Measurements from ENCODE around the gene CCDC150.
A peak's percentile ranks its signal among the peaks of the same experiment; 100 is the strongest.

Gene CCDC150

DNA sequence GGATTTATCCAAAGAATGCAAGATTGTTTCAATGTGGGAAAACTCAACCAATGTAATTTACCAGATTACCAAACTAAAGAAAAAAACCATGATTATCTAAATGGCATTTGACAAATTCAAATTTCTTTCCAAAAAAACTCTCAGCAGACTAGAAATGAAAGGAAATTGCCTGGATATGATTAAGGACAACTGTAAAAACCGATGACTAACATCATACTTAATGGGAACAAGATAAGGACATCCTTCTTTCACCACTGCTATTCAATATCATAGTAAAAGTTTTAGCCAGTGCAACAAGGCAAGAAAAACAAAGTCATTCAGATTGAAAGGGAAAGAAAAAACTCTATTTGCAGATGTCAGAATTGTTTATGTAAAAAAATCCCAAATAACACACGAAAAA, 4.4 kb upstream of the CCDC150 start:
- TF ChIP-seq, protein P1, sequence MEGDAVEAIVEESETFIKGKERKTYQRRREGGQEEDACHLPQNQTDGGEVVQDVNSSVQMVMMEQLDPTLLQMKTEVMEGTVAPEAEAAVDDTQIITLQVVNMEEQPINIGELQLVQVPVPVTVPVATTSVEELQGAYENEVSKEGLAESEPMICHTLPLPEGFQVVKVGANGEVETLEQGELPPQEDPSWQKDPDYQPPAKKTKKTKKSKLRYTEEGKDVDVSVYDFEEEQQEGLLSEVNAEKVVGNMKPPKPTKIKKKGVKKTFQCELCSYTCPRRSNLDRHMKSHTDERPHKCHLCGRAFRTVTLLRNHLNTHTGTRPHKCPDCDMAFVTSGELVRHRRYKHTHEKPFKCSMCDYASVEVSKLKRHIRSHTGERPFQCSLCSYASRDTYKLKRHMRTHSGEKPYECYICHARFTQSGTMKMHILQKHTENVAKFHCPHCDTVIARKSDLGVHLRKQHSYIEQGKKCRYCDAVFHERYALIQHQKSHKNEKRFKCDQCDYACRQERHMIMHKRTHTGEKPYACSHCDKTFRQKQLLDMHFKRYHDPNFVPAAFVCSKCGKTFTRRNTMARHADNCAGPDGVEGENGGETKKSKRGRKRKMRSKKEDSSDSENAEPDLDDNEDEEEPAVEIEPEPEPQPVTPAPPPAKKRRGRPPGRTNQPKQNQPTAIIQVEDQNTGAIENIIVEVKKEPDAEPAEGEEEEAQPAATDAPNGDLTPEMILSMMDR (conservative IDR thresholded peaks at IDR 0.05; ENCODE audit: low read depth, low read length): no peak
- DNase-seq (ENCODE audit: low read depth): no peak
- H3K4me3 ChIP-seq (ENCODE audit: low read depth, low read length): no peak overlapping the region

DNA sequence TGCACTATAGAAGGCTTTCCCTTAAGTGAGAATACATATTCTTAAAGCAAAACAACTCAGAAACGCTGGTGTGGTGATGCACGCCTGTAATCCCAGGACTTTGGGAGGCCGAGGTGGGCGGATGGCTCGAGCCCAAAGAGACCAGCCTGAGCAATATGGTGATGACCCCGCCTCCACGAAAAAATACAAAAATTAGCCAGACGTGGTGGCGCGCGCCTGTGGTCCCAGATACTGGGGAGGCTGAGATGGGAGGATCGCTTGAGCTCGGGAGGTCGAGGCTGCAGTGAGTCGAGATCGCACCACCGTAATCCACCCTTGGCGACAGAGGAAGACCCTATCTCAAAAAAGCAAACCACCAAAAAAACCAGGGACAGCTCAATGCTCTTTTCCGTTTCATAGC, 750 bp upstream of the CCDC150 start:
- TF ChIP-seq, protein P1 (conservative IDR thresholded peaks at IDR 0.05; ENCODE audit: low read depth, low read length): no peak
- peak overlapping the region; percentile 86 for H3K4me3 ChIP-seq (ENCODE audit: low read depth, low read length)
- DNase-seq (ENCODE audit: low read depth): no peak

DNA sequence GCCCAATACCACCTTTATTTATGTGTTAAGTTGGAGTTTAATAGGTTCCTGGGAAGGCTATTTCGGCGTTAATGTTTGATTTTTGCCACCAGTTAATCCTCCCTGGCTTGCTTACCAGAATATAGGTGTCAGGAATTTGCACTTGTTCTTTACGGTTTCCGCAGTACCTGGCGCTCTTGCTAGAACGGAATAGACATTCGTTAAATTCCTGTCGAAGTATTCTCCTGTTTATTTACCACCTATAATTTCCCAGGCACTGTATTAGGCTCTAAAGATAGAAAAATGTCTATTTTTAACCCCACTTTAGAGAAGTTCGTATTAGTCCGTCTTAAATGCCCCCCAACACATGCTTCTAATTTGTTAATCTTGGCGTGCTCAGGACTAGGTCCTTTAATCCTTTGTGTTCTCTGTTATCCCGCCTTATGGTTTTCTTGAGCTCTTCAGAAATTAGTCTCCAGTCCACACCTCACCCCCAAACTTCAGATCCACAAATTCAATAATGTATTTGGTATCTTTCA, 575 bp downstream of the CCDC150 start:
- peak overlapping the region; percentile 86 for H3K4me3 ChIP-seq (ENCODE audit: low read depth, low read length)
- TF ChIP-seq, protein P1 (conservative IDR thresholded peaks at IDR 0.05; ENCODE audit: low read depth, low read length): no peak
- DNase-seq (ENCODE audit: low read depth): no peak

DNA sequence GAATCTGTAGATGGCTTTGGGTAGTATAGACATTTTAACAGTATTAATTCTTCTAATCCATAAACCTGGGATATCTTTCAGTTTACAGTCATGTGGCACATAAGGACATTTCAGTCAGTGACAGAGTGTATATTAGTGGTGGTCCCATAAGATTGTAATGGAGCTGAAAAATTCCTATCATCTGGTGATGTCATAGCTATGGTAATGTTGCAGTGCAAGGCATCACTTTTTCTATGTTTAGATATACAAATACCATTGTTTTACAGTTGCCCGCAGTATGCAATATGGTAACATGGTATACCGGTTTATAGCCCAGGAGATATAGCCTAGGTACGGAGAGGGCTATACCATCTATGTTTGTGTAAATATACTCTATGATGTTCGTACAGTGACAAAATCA, 9.7 kb downstream of the CCDC150 start:
- DNase-seq (ENCODE audit: low read depth): no peak
- TF ChIP-seq, protein P1 (conservative IDR thresholded peaks at IDR 0.05; ENCODE audit: low read depth, low read length): no peak
- no peak overlapping the region for H3K4me3 ChIP-seq (ENCODE audit: low read depth, low read length)

DNA sequence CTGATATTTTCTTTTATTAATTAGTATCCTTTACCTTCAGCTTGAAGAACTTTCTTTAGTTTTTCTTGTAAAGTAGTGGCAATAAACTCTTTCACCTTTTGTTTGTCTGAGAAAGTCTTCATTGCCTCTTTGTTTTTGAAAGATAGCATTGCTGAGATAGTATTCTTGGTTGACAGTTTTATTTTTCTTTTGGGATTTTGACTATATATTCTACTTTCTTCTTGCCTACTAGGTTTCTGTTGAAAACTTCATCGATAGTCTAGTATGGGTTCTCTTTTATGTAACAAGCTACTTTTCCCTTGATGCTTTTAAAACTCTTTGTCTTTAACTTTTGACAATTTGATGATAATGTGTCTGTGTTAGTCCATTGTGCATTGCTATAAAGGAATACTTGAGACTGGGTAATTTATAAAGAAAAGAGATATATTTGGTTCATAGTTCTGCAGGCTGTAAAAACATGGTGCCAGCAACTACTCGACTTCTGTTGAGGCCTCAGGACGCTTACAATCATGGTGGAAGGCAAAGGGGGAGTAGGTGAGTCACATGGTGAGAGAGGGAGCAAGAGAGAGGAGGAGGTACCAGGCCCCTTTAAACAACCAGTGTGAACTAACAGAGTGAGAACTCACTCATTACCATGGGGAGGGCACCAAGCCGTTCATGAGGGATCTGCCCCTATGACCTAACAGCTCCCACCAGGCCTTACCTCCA, 12.0 kb downstream of the CCDC150 start:
- no peak overlapping the region for H3K4me3 ChIP-seq (ENCODE audit: low read depth, low read length)
- no peak for DNase-seq (ENCODE audit: low read depth)
- TF ChIP-seq, protein P1 (conservative IDR thresholded peaks at IDR 0.05; ENCODE audit: low read depth, low read length): no peak

DNA sequence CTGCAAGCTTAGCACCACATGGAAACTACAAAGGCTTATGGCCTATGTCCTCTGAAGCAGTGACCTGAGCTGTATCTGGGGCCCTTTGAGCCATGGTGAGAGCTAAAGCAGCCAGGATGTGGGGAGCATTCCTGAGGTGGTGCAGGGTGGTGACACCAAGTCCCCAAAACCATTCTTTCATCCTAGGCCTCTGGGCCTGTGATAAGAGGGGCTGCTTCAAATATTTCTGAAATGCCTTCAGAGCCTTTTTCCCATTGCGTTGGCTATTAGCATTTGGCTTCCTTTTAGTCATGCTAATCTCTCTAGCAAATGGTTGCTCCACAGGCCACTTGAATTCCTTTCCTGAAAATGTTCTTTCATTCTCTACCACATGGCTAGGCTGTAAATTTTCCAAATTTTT, 13.4 kb downstream of the CCDC150 start:
- DNase-seq (ENCODE audit: low read depth): no peak
- TF ChIP-seq, protein P1 (conservative IDR thresholded peaks at IDR 0.05; ENCODE audit: low read depth, low read length): no peak
- H3K4me3 ChIP-seq (ENCODE audit: low read depth, low read length): no peak overlapping the region

DNA sequence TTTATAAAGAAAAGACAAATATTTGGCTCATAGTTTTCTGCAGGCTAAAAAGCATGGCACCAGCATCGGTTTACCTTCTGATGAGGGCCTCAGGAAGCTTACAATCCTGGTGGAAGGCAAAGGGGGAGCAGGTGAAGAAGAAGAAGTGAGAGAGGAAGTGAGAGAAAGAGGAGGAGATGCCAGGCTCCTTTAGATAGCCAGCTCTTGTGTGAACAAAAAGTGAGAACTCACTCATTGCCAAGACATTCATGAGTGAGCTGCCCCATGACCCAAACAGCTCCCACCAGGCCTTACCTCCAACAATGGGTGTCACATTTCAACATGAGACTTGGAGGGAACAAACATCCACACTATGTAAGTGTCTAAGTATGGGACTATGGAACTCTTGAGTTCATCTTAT, 14.3 kb downstream of the CCDC150 start:
- no peak for DNase-seq (ENCODE audit: low read depth)
- no peak overlapping the region for H3K4me3 ChIP-seq (ENCODE audit: low read depth, low read length)
- TF ChIP-seq, protein P1 (conservative IDR thresholded peaks at IDR 0.05; ENCODE audit: low read depth, low read length): no peak
